HEK293 (cell line): ENCODE measurements around the gene DIDO1.
A peak's percentile ranks its signal among the peaks of the same experiment; 100 is the strongest.

Source experiments
- CTCF ChIA-PET: fragments of 350-600 bp; formaldehyde crosslinking; extraction: SDS; loops from one replicate; lab custom pipeline; 2021; ENCODE audit warnings: antibody characterized with exemption; lab: Yijun Ruan, JAX
- POLR2A ChIA-PET: fragments of 300-600 bp; formaldehyde crosslinking; extraction: SDS; loops from one replicate; lab custom pipeline; 2020; ENCODE audit warnings: antibody characterized with exemption, inconsistent platforms; lab: Yijun Ruan, JAX
- H3K27ac ChIP-seq: fragments of 200-500 bp; sonication (Bioruptor generic); 2 replicates; pipeline ENCODE4 v1.5.1; 2014; ENCODE audit warnings: low read depth, low read length, control low read depth, inconsistent platforms; ENCODE audit errors: extremely low read depth
- H3K36me3 ChIP-seq, 2 experiments: fragments of 200-500 bp in 1 of 2; sonication (Bioruptor generic) in 1 of 2; 1 replicate in 1 of 2; 2 replicates in 1 of 2; pipeline ENCODE4 v1.5.1; 2014 to 2017; ENCODE audit warnings: inconsistent platforms in 2 of 2, low read length in 2 of 2; ENCODE audit not compliant: control insufficient read depth in 2 of 2, insufficient read depth in 1 of 2
- H3K4me1 ChIP-seq: fragments of 200-500 bp; sonication (Bioruptor generic); 2 replicates; pipeline ENCODE4 v1.5.1; 2014; ENCODE audit warnings: mild to moderate bottlenecking, low read length, inconsistent platforms; ENCODE audit not compliant: control insufficient read depth, insufficient read depth
- H3K4me3 ChIP-seq: 2 replicates; pipeline ENCODE4 v1.5.1; 2011; ENCODE audit warnings: low read depth, mild to moderate bottlenecking, control low read depth, low read length, moderate library complexity
- H3K9me3 ChIP-seq: fragments of 200-500 bp; sonication (Bioruptor generic); 2 replicates; pipeline ENCODE4 v1.5.1; 2014; ENCODE audit warnings: low read depth, low read length, inconsistent platforms; ENCODE audit not compliant: control insufficient read depth, insufficient read depth
- BCL11B ChIP-seq: fragments of 450-650 bp; formaldehyde crosslinking; IDR thresholded peaks from 2 replicates; pipeline ENCODE4 v1.5.1; 2016; ENCODE audit warnings: low read depth, missing biosample characterization, missing genetic modification characterization
- CTCF ChIP-seq: fragments of 450-650 bp; formaldehyde crosslinking; IDR thresholded peaks from 2 replicates; pipeline ENCODE4 v1.5.1; 2016; ENCODE audit warnings: missing biosample characterization, missing genetic modification characterization
- GLIS1 ChIP-seq: fragments of 450-650 bp; formaldehyde crosslinking; IDR thresholded peaks from 2 replicates; pipeline ENCODE4 v1.5.1; 2016; ENCODE audit warnings: missing biosample characterization, missing genetic modification characterization
- KLF10 ChIP-seq: fragments of 450-650 bp; IDR thresholded peaks from 2 replicates; pipeline ENCODE4 v1.5.1; 2018; ENCODE audit warnings: missing biosample characterization, mild to moderate bottlenecking, missing genetic modification characterization
- OSR2 ChIP-seq: fragments of 450-650 bp; formaldehyde crosslinking; IDR thresholded peaks from 2 replicates; pipeline ENCODE4 v1.5.1; 2016; ENCODE audit warnings: missing biosample characterization, missing genetic modification characterization
- PRDM10 ChIP-seq: fragments of 450-650 bp; formaldehyde crosslinking; IDR thresholded peaks from 2 replicates; pipeline ENCODE4 v1.5.1; 2016; ENCODE audit warnings: missing biosample characterization, missing genetic modification characterization
- WT1 ChIP-seq: fragments of 450-650 bp; formaldehyde crosslinking; IDR thresholded peaks from 2 replicates; pipeline ENCODE4 v1.5.1; 2016; ENCODE audit warnings: missing biosample characterization, missing genetic modification characterization
- ZBTB48 ChIP-seq: fragments of 450-650 bp; formaldehyde crosslinking; IDR thresholded peaks from 2 replicates; pipeline ENCODE4 v1.5.1; 2016; ENCODE audit warnings: missing biosample characterization, missing genetic modification characterization
- ZNF132 ChIP-seq: fragments of 450-650 bp; formaldehyde crosslinking; IDR thresholded peaks from 2 replicates; pipeline ENCODE4 v1.5.1; 2017; ENCODE audit warnings: missing biosample characterization, missing genetic modification characterization, borderline replicate concordance
- ZNF16 ChIP-seq: fragments of 450-650 bp; formaldehyde crosslinking; IDR thresholded peaks from 2 replicates; pipeline ENCODE4 v1.5.1; 2016; ENCODE audit warnings: low read depth, missing biosample characterization, missing genetic modification characterization
- ZNF18 ChIP-seq: fragments of 450-650 bp; formaldehyde crosslinking; IDR thresholded peaks from 2 replicates; pipeline ENCODE4 v1.5.1; 2016; ENCODE audit warnings: missing biosample characterization, missing genetic modification characterization
- ZNF23 ChIP-seq: fragments of 450-650 bp; formaldehyde crosslinking; IDR thresholded peaks from 2 replicates; pipeline ENCODE4 v1.5.1; 2016; ENCODE audit warnings: missing biosample characterization, missing genetic modification characterization, borderline replicate concordance
- ZNF274 ChIP-seq, 2 experiments: fragments of 200-500 bp in 1 of 2; fragments of 450-650 bp in 1 of 2; sonication (Bioruptor generic) in 1 of 2; formaldehyde crosslinking in 1 of 2; IDR thresholded peaks; 2 replicates each; pipeline versions ENCODE4 v1.5.1 to v1.6.1; 2014 to 2016; ENCODE audit warnings: borderline replicate concordance in 1 of 2, inconsistent platforms in 1 of 2, low read length in 1 of 2, missing biosample characterization in 1 of 2, missing genetic modification characterization in 1 of 2
- ZNF292 ChIP-seq: fragments of 450-650 bp; formaldehyde crosslinking; IDR thresholded peaks from 2 replicates; pipeline ENCODE4 v1.5.1; 2016; ENCODE audit warnings: low read depth, missing biosample characterization, missing genetic modification characterization, borderline replicate concordance
- ZNF311 ChIP-seq: fragments of 450-650 bp; formaldehyde crosslinking; IDR thresholded peaks from 2 replicates; pipeline ENCODE4 v1.5.1; 2017; ENCODE audit warnings: missing biosample characterization, missing genetic modification characterization, borderline replicate concordance
- ZNF366 ChIP-seq: fragments of 450-650 bp; formaldehyde crosslinking; conservative IDR thresholded peaks from 2 replicates; pipeline ENCODE4 v1.5.1; 2016; ENCODE audit warnings: missing biosample characterization, missing genetic modification characterization
- ZNF394 ChIP-seq: fragments of 450-650 bp; formaldehyde crosslinking; IDR thresholded peaks from 2 replicates; pipeline ENCODE4 v1.5.1; 2016; ENCODE audit warnings: missing biosample characterization, missing genetic modification characterization, mild to moderate bottlenecking, moderate library complexity, borderline replicate concordance
- ZNF48 ChIP-seq: fragments of 450-650 bp; formaldehyde crosslinking; IDR thresholded peaks from 2 replicates; pipeline ENCODE4 v1.5.1; 2016; ENCODE audit warnings: missing biosample characterization, missing genetic modification characterization
- ZNF488 ChIP-seq: fragments of 450-650 bp; formaldehyde crosslinking; IDR thresholded peaks from 2 replicates; pipeline ENCODE4 v1.5.1; 2016; ENCODE audit warnings: missing biosample characterization, missing genetic modification characterization
- ZNF600 ChIP-seq: fragments of 450-650 bp; formaldehyde crosslinking; IDR thresholded peaks from 2 replicates; pipeline ENCODE4 v1.5.1; 2016; ENCODE audit warnings: missing biosample characterization, missing genetic modification characterization
- ZNF610 ChIP-seq: fragments of 450-650 bp; formaldehyde crosslinking; IDR thresholded peaks from 2 replicates; pipeline ENCODE4 v1.5.1; 2016; ENCODE audit warnings: missing biosample characterization, missing genetic modification characterization, borderline replicate concordance
- ZNF654 ChIP-seq: fragments of 450-650 bp; formaldehyde crosslinking; IDR thresholded peaks from 2 replicates; pipeline ENCODE4 v1.5.1; 2016; ENCODE audit warnings: low read depth, missing biosample characterization, missing genetic modification characterization
- ZNF692 ChIP-seq: fragments of 450-650 bp; formaldehyde crosslinking; IDR thresholded peaks from 2 replicates; pipeline ENCODE4 v1.5.1; 2016; ENCODE audit warnings: missing biosample characterization, missing genetic modification characterization
- ZNF792 ChIP-seq: fragments of 450-650 bp; formaldehyde crosslinking; IDR thresholded peaks from 2 replicates; pipeline ENCODE4 v1.5.1; 2016; ENCODE audit warnings: missing biosample characterization, missing genetic modification characterization
- ZSCAN16 ChIP-seq: fragments of 450-650 bp; formaldehyde crosslinking; IDR thresholded peaks from 2 replicates; pipeline ENCODE4 v1.5.1; 2016; ENCODE audit warnings: missing biosample characterization, missing genetic modification characterization

Gene DIDO1

GRCh38 chr20:62900052-62900691, 26.1 kb downstream of the DIDO1 start:
- Histone ChIP-seq H3K4me1 (no peaks in the 10 kb centered on the region; the same call in 1 of the 2 replicates), H3K36me3 (peaks cover 3 to 68% of the 10 kb centered on the region in 2 experiments), H3K4me3 (no peak overlapping the region), H3K9me3 (no peaks in the 10 kb centered on the region), H3K27ac (no peak overlapping the region)
- ChIA-PET POLR2A (interaction anchor here (1.4 kb wide), 1 partner anchor 27 kb away, joined by 3 read pairs; no protein-coding TSS in a partner anchor), CTCF (interaction anchor here (0.6 to 6.5 kb wide), 26 partner anchors 8 to 114 kb away, joined by 3 to 33 read pairs (median 4); no protein-coding TSS in a partner anchor)
- TF ChIP-seq ZNF292 (tag by site-specific recombination) = no peak
- 0 out of 2 replicates have a peak, but pooled peaks have one; percentile 25 for TF ChIP-seq ZNF692 (tag by site-specific recombination)
- TF ChIP-seq OSR2 (tag by site-specific recombination) = 0 out of 2 replicates have a peak, but pooled peaks have one; percentile 7
- TF ChIP-seq ZNF610 (tag by site-specific recombination) = 0 out of 2 replicates have a peak, but pooled peaks have one; percentile 37
- TF ChIP-seq ZBTB48 (tag by site-specific recombination) = 0 out of 2 replicates have a peak, but pooled peaks have one; percentile 33
- TF ChIP-seq ZNF48 (tag by site-specific recombination) = no peak
- TF ChIP-seq ZNF274 (IDR thresholded peaks at IDR 0.05; ENCODE audit: low read length) = no peak
- TF ChIP-seq ZNF274 (tag by site-specific recombination; IDR thresholded peaks at IDR 0.05; ENCODE audit: borderline replicate concordance) = no peak
- TF ChIP-seq ZNF654 (tag by site-specific recombination) = peak; percentile 68
- TF ChIP-seq CTCF = peak; percentile 91
- TF ChIP-seq KLF10 (tag by site-specific recombination) = peak; percentile 59
- no peak for TF ChIP-seq ZNF18 (tag by site-specific recombination)
- no peak for TF ChIP-seq WT1
- no peak for TF ChIP-seq ZNF488 (tag by site-specific recombination)
- TF ChIP-seq PRDM10 (tag by site-specific recombination) = peak; percentile 33; the same call in 1 of the 2 replicates
- TF ChIP-seq ZNF366 (tag by site-specific recombination) = peak; percentile 52; the same call in 1 of the 2 replicates
- TF ChIP-seq ZNF132 (tag by site-specific recombination) = no peak
- TF ChIP-seq GLIS1 = no peak
- no peak for TF ChIP-seq ZNF23 (tag by site-specific recombination)
- no peak for TF ChIP-seq ZNF16 (tag by site-specific recombination)
- no peak for TF ChIP-seq BCL11B (tag by site-specific recombination)
- no peak for TF ChIP-seq ZSCAN16 (tag by site-specific recombination)
- TF ChIP-seq ZNF792 (tag by site-specific recombination) = no peak
- TF ChIP-seq ZNF600 (tag by site-specific recombination) = peak; percentile 82
- no peak for TF ChIP-seq ZNF311 (tag by site-specific recombination)
- peak; percentile 88 for TF ChIP-seq ZNF394 (tag by site-specific recombination)
